HG02973 (cell line): ENCODE data around the gene GSTM1.
A peak's percentile ranks its signal among the peaks of the same experiment; 100 is the strongest.
"Not testable (repeated sequence)": the region's sequence is repeated elsewhere in the genome, so short reads cannot be mapped to it uniquely, and the experiment has no call there.

Experiments
- ATAC-seq: cut with Tn5 transposase; IDR thresholded peaks from one replicate; pipeline ENCODE4 v1.9.1; 2021; ENCODE audit warnings: moderate library complexity; ENCODE audit not compliant: unreplicated experiment

GSTM1 gene

DNA sequence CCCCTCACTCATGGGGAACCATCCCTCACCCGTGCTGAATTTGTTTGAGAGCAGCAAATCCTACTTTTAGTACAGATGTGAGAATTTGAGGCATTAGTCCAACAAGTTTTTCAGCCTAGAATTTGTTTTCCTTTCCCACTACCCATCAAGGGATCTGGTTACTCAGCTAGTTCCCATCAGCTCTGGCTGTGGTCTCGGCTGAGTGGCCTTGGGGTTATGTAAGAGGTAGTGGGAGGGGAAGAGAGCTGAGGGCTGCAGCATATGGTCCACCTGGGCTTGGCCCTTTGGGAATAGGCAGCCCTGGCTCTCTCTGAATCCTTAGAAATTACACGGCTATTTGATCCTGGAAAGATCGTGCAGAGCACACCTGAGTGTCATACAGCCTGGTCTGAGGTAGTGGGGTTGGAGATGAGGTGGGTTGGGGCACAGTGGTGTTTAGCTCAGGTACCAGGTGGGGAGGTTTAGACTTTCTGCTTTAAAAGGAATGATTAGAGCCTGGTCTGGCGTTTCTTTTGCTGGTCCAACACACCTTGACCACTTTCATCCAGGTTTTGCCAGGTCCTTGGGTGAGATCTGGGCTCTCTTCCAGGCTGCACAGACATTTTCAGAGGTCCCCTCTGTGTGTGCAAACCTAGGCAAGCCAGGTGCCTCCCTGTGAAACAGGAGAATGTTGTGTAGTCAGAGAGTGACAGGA, 27.5 kb upstream of the GSTM1 start:
- no peak for ATAC-seq

DNA sequence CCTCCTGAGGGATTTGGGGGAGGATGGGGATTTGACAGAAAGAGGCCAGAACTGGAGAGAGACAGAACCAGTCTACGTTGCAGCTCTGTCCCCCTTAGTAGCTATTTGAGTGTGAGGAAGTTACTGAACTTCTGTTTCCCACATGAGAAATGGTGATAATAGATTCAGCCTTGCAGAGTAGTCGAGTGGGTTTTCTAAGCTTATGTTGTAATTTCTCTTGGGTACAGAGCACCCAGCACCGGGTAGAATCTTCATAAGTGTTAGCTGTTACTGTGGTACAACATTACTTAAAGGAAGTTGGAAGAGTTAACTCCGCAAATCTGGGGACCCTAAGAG, 27.0 kb upstream of the GSTM1 start:
- not testable (repeated sequence) for ATAC-seq

DNA sequence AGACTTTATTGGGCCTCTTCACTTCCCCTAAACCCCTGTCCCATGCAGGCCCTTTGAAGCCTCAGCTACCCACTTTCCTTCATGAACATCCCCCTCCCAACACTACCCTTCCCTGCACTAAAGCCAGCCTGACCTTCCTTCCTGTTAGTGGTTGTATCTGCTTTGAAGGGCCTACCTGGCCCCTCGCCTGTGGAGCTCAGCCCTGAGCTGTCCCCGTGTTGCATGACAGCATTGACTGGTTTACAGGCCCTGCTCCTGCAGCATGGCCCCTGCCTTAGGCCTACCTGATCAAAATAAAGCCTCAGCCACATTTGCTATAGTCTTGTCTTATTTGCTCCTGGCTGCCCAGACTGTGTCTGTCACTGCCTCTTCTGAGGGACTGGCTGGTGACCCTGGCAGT, 26.2 kb upstream of the GSTM1 start:
- no peak for ATAC-seq

DNA sequence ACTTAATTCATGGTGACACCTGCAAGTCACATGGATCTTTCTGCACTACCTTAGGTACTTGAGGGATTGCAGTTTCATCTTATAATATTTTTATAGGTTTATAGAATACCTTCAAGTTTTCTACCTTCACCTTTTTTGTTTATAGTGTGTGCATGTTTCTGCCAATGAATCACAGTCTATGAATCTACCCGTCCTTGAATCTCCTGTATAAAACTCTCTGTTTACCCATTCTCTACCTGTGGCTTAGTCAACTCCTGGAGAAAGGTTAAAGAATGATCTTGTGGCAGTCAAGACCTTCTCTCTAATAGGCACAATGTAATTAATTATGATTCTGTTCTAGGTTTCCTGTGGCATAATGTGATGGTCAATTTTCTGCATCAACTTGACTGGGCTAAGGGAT, 22.9 kb upstream of the GSTM1 start:
- no peak for ATAC-seq

DNA sequence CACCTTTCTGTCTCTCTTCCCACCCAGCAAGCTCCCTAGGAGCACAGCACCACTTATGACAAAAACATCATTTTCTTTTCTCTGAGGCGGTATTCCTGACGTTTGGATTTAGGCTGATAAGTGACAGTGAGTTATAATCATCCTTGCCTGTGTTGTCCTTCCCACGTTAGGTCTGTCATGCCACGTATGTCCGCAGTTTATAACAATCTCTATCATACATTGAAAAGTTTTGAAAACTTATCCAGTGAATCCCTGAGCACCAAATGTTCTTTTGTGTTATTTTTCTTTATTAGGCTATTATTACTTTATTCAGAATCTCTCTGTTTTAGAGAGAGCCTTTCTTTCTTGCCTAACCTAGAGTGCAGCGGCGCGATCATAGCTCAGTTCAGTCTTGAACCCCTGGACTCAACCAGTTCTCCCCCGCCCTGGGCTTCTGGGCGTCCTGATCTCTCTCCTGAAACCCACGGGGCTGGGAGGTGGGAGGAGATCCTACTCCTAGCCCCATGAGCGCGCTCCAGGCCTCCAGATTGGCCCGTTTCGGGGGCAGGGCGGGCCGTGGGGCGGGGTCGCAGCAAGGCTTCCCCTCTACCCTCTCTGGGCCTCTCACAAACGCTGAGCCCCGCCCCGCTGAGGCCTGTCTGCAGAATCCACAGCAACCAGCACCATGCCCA, 20.0 kb upstream of the GSTM1 start, which contains the start of gene GSTM2:
TSS of gene GSTM2 (plus strand) at position 606 of the 671 bp plus-strand sequence. CDS start at position 665, 59 bp downstream.
- ATAC-seq, result peak; percentile 84

DNA sequence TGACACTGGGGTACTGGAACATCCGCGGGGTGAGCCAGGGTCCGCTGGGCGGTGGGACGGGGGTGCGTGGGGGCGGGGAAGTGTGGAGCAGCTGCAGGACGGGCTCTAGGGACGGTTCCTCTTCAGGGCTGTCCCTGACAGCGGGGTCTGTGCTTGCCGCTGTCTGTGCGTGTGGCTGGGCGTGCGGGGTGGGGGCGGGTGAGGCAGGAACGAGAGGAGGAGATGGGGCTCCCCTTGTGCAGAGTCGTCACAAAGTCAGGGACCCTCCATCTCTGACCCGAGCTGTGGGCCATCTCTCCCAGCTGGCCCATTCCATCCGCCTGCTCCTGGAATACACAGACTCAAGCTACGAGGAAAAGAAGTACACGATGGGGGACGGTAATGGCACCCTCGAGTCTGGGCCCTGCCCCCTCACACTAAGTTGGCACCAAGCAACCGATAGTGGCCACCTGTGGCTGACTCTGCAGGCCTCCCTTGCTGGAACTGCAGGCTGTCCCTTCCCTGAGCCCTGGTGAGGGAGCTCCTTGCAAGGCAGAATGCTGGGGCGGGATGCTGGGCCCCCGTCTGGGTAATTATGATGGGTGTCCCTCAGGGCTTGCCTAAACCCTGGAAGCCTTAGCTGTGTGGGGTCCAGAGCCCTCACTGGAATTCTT, 19.4 kb upstream of the GSTM1 start:
- no peak for ATAC-seq

DNA sequence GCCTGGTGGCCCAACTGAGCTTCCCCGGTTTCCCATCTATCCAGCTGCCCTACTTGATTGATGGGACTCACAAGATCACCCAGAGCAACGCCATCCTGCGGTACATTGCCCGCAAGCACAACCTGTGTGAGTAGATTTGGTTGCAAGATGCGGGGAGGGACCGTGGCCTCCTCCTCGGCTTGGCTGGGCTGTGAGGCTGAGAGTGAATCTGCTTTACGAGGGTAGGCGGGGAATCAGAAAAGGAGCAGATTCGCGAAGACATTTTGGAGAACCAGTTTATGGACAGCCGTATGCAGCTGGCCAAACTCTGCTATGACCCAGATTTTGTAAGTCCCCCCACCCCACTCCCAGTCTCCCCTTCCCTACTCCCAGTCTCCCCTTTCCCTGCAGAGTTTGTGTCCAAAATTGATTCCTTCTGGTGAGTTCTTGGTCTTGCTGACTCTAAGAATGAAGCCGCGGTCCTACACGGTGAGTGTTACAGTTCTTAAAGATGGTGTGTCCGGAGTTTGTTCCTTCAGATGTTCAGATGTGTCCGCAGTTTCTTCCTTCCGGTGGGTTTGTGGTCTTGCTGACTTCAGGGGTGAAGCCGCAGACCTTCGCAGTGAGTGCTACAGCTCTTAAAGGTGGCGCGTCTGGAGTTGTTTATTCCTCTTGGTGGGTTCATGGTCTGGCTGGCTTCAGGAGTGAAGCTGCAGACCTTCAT, 18.2 kb upstream of the GSTM1 start:
- ATAC-seq, result no peak

DNA sequence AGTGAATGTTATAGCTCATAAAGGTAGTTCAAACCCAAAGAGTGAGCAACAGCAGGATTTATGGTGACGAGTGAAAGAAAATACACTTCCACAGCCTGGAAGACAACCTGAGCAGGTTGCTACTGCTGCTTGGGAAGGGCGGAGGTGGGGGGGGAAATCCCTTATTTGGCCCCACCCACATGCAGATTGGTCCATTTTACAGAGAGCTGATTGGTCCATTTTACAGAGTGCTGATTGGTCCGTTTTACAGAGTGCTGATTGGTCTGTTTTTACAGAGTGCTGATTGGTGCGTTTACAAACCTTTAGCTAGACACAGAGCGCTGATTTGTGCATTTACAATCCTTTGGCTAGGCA, 17.7 kb upstream of the GSTM1 start:
- not testable (repeated sequence) for ATAC-seq

DNA sequence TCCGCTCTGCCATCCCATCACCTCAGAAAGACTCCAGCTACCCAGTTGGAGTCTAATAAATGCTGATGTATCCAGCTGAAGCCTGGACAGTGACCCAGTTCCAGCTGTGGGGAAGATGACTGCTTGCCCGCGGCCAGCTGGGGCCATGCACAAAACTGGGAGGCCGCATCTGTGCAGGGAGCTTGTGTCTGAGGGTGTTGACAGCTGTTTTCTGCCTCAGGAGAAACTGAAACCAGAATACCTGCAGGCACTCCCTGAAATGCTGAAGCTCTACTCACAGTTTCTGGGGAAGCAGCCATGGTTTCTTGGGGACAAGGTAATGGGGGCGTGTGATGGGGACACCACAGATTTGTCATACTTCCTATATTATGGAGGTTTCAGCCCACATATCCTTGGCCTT, 16.6 kb upstream of the GSTM1 start:
- ATAC-seq, result no peak

DNA sequence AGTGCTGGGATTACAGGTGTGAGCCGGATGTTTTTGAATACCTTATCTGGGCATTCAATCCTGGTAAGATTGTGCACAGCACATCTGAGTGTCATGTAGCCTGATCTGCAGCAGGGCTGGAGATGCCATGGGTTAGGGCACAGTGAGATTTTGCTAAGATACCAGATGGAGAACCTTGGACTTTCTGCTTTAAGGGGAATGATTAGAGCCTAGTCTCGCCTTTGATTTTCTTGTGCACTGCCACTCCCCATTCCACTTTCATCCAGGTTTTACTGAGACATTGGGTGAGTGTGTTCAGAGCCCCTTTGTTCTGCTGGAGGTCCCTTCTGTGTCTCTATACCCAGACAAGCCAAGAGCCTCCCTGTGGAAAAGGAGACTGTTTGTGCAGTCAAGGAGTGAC, 13.8 kb upstream of the GSTM1 start:
- not testable (repeated sequence) for ATAC-seq

DNA sequence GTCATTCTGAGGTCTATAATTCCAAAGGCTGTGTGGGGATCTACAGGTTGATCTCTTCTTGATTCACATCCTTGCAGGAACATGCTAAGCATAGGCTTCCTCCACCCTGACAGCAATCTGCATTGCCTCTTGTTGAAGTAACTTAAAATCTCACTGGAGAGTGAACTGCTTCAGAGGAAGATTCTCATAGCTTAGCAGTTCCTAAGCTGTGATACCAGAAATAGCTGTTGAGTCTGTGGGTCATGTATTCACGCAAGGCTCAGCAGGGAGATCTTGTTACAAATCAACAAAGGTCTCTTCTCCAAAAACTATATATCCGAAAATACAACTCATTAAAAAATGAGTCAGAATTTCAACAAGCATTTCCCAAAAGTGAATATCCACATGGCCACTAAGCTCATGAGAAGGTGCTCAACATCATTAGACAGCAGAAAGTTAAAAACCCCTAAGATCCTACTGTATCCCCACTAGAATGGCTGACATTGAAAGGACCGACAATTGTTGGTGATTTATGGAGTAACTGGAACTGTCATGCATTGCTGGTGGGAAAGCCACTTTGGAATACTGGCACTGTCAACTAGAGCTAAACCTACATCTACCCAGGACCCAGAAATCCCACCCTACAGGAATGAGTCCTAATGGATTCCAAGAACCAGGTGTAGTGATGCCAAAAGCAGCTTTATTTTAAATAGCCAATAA, 10.8 kb upstream of the GSTM1 start:
- ATAC-seq, result not testable (repeated sequence)

DNA sequence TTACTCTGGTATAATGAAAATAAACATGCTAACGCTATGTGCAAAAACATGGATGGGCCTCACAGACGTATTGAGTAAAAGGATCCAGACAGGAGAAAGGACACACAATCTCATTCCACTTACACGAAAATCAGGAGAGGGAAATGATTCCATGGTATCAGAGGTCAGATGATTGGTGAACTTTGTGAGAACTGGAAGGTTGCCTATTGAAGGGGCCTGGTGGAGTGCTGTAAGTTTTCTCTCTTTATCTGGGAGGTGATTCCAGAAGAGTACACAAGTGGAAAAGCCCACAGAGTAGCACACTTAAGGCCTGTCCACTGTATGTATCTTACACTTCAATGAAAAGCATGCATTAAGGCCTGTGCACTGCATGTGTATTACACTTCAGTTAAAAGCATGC, 10.2 kb upstream of the GSTM1 start:
- no peak for ATAC-seq

DNA sequence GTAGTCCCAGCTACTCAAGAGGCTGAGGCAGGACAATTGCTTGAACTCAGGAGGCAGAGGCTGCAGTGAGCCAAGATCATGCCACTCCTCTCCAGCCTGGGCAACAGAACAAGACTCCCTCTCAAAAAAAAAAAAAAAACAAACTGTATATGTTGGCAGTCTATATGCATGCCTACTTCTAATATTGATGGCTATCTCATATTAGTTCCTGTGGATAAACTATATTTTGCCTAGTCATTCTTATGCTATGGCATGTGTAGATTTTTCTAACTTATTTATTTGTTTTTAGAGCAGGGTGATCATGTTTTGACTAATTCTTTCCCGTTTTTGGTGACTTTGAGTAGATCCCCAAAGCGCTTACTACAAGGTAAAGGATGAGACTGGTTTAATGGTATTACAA, 9.0 kb upstream of the GSTM1 start:
- ATAC-seq, result not testable (repeated sequence)

DNA sequence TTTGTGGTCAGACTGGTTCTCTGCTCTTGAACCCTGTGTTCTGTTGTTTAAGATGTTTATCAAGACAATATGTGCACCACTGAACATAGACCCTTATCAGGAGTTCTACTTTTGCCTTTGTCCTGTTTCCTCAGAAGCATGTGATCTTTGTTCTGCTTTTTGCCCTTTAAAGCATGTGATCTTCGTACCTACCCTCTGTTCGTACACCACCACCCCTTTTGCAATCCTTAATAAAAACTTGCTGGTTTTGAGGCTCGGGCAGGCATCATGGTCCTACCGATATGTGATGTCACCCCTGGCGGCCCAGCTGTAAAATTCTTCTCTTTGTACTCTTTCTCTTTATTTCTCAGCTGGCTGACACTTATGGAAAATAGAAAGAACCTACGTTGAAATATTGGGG, 2.8 kb upstream of the GSTM1 start:
- ATAC-seq, result not testable (repeated sequence)

DNA sequence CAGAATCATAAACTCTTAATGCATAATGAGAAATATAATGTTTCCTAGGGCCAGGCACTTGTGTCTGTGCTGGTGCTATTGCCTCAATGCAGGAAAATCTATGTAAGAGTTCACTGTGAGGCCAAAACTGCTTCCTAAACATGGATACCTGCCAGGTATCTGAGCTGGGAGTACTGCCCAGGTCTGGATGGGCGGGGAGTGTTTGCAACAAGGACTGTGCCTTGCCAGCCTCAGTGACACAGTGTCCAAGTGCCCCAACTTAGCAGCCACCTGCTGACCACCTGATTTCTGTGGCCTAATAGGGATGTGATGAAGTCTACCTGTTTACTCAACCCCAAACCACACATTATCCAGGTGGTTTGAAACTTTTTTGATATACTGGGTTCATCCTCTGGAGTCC, 2.2 kb upstream of the GSTM1 start:
- not testable (repeated sequence) for ATAC-seq

DNA sequence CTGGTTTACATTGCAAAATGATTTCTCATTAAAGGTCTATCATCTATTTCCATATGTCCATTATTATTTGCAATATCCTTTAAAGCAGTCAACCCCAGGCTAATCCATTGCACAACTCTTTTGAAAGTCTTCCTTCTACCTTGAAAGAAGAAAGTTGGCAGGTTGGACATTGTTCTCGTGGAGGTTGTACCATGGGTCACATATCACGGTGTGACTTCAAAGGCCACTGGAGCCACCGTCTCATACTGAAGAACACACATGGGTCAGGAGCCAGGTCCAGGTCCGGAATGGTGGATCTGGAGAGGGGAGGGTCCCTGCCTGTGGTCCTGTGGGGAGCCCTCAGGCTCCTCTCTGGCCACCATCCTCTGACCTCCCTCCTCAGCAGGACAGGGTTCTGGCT, 1.7 kb upstream of the GSTM1 start:
- ATAC-seq, result not testable (repeated sequence)

DNA sequence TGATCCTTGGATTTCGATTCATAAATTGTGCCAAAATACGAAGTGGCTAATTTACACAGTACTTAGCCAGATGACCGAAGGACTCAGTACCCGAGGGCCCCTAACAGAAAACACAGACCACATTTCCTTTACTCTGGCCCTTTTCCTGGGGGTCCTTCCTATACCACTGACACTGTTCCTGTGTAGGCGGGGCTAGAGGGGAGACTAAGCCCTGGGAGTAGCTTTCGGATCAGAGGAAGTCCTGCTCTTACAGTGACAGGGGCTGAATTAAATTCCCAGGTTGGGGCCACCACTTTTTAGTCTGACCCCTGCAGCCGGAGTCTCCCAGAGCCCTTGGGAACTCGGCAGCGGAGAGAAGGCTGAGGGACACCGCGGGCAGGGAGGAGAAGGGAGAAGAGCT, 508 bp upstream of the GSTM1 start:
- ATAC-seq, result not testable (repeated sequence)

DNA sequence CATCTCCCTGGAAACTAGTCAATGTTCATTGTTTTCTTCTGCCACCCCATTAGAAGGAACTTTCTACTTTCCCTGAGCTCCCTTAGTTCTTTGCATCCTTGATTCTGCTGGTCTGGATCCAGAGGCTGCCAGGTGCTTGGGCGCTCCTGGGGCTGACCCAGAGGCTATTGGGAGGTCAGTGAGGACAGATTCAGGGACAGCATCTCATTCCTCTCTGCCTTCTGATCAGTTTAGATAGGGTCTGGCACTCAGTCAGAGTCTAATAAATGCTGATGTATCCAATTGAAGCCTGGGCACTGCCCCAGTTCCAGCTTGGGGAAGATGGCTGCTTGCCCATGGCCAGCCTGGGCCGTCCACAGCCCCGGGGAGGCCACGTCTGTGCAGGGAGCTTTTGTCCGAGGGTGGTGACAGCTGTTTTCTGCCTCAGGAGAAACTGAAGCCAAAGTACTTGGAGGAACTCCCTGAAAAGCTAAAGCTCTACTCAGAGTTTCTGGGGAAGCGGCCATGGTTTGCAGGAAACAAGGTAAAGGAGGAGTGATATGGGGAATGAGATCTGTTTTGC, 2.3 kb downstream of the GSTM1 start:
- ATAC-seq, result no peak

DNA sequence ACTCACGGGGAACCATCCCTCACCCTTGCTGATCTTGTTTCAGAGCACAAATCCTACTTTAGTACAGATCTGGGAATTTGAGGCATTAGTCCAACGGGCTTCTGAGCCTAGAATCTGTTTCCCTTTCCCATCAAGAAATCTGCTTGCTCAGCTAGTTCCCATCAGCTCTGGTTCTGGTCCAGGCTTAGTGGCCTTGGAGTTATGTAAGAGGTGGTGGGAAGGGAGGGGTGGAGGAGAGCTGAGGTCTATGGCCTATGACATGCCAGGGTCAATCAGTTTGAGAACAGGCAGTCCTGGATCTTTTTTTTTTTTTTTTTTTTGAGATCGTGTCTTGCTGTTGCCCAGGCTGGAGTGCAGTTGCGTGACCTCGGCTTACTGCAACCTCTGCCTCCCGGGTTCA, 4.1 kb downstream of the GSTM1 start:
- ATAC-seq, result no peak

DNA sequence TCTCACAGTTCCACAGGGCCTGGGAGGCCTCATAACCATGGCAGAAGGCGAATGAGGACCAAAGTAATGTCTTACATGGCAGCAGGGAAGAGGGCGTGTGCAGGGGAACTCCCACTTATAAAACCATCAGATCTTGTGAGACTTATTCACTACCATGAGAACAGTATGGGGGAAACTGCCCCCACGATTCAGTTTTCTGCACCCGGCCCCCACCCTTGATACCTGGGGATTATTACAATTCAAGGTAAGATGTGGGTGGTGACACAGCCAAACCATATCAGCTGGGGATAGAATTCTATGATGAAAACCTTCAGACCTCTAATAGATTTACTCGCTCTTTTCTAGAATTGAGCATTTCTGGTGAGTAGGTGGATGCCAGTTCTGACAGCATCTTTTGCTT, 6.8 kb downstream of the GSTM1 start:
- ATAC-seq, result not testable (repeated sequence)

DNA sequence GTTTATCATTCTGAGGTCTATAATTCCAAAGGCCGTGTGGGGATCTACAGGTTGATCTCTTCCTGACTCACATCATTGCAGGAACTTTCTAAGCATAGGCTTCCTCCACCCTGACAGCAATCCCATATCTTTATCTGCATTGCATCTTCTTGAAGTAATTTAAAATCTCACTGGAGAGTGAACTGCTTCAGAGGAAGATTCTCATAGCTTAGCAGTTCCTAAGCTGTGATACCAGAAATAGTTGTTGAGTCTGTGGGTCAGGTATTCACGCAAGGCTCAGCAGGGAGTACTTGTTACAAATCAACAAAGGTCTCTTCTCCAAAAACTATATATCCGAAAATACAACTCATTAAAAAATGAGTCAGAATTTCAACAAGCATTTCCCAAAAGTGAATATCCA, 7.5 kb downstream of the GSTM1 start:
- ATAC-seq, result not testable (repeated sequence)
